DND-41 (cell line): Measurements from ENCODE around the gene SLFNL1.

Experiments used
- CTCF ChIP-seq: IDR thresholded peaks from 2 replicates; pipeline ENCODE4 v1.5.1; 2012; ENCODE audit warnings: borderline replicate concordance, low read length, moderate library complexity, mild to moderate bottlenecking; ENCODE audit not compliant: poor library complexity, severe bottlenecking; ENCODE audit errors: extremely low read depth
- EZH2 ChIP-seq: IDR thresholded peaks from 3 replicates; pipeline ENCODE4 v1.6.1; 2012; ENCODE audit warnings: borderline replicate concordance, low read depth, mild to moderate bottlenecking, moderate library complexity, low read length, inconsistent platforms; ENCODE audit not compliant: severe bottlenecking

GRCh38 chr1:40977716-40978115 is 43.8 kb downstream of the SLFNL1 start:
- no peak for TF ChIP-seq CTCF
- TF ChIP-seq EZH2, result no peak
